ENCODE measurements around the gene RASA3.

The RASA3 gene

DNA sequence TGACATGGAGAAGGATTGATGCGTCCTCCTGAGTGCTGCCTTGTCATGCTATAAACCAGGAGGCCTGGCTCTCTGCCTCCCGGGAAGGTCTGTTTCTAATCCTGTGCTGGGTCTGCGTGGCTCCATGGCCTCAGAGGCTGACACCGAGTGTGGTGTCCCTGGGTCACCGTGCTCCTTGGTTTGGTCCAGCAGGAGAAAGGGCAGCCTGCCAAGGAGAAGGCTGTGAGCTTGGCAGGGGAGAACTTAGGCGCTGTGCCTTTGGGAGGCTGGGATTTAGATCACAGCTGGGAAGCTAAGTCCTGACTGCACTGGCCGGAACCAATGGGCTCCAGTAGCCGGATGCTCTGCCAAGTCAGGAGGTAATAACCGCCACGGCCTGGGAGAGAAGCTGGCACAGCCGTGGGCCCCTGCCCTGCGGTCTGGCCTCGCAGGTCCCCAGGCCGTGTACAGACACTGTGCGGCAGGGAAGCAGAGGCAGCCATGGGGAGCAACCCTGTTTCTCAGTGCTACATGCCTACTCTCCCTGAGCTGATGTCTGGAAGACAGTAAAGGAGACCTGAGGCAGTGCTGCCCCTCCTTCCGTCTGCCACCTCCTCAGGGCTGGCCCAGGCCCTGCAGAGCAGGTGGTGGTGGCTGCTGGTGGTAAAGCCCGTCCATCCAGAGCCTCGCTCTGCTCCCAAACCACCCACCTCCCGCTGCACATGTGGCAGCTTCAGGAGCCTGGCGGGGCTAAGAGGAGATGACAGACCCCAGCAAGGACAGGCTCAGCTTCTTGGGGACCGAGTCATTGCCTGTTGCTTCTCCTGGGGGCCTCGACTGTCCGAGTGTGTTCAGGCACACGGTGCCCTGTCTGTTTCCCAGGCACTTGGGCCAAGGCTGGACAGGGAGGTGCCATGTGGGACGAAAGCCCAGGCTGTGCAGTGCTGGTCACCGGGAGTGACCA, 203.5 kb downstream of the RASA3 start:
- DNase-seq, result no peak
